Measurements from ENCODE around the gene NTN5. TPM values are rescaled to one million over a fixed set of nuclear protein-coding genes. Genes with fewer than 3 reads are reported as not detected.

The NTN5 gene
- total RNA-seq, 2 experiments from 2014 or later = 0.06 to 0.19 TPM

- ChIA-PET POLR2A (no interaction called here), CTCF (interaction anchor here (2.3 kb wide), 1 partner anchor 9 kb away, joined by 6 read pairs; no protein-coding TSS in a partner anchor)
These were observed 18.3 kb downstream of the NTN5 start for GRCh38 chr19:48654299-48655059.

GRCh38 chr19:48651683-48652048 is 21.2 kb downstream of the NTN5 start:
- CTCF ChIA-PET = no interaction called here
- POLR2A ChIA-PET = interaction anchor here (0.6 kb wide), 1 partner anchor 87 kb away, joined by 3 read pairs; no protein-coding TSS in a partner anchor

GRCh38 chr19:48650974-48651682 is 21.7 kb downstream of the NTN5 start:
- POLR2A ChIA-PET = interaction anchor here (0.6 kb wide), 1 partner anchor 88 kb away, joined by 3 read pairs; no protein-coding TSS in a partner anchor
- CTCF ChIA-PET = interaction anchor here (0.7 to 0.8 kb wide), 2 partner anchors 158 to 180 kb away, joined by 3 read pairs; no protein-coding TSS in a partner anchor

GRCh38 chr19:48648134-48648533 is 24.7 kb downstream of the NTN5 start:
- ChIA-PET CTCF (no interaction called here), POLR2A (interaction anchor here (0.6 kb wide), 1 partner anchor 1589 kb away, joined by 3 read pairs; no protein-coding TSS in a partner anchor)

GRCh38 chr19:48646722-48647216 is 26.0 kb downstream of the NTN5 start:
- POLR2A ChIA-PET = interaction anchor here (0.5 to 1.7 kb wide), 2 partner anchors 78 to 143 kb away, joined by 4 to 10 read pairs; no protein-coding TSS in a partner anchor
- CTCF ChIA-PET = interaction anchor here (1.2 to 1.8 kb wide), 4 partner anchors 10 to 196 kb away, joined by 3 to 12 read pairs (median 4); partner anchors contain the start of gene DBP

- CTCF ChIA-PET = interaction anchor here (0.9 to 1.8 kb wide), 9 partner anchors 10 to 469 kb away, joined by 3 to 12 read pairs (median 5); partner anchors contain the start of genes DBP, LIN7B and RUVBL2
- POLR2A ChIA-PET = interaction anchor here (0.5 to 1.7 kb wide), 4 partner anchors 12 to 143 kb away, joined by 4 to 10 read pairs (median 4); no protein-coding TSS in a partner anchor
These were observed 26.7 kb downstream of the NTN5 start, which contains the start of gene CA11 for GRCh38 chr19:48646001-48646721. Gene CA11 (minus strand): TSS chr19:48646187. CDS start chr19:48645632, 555 bp downstream.

GRCh38 chr19:48645620-48646000 is 27.2 kb downstream of the NTN5 start:
- POLR2A ChIA-PET = interaction anchor here (0.8 to 1.7 kb wide), 4 partner anchors 11 to 79 kb away, joined by 3 to 4 read pairs (median 4); no protein-coding TSS in a partner anchor

GRCh38 chr19:48644839-48645619 is 27.8 kb downstream of the NTN5 start:
- POLR2A ChIA-PET = interaction anchor here (0.8 to 1.7 kb wide), 4 partner anchors 10 to 80 kb away, joined by 3 to 4 read pairs (median 4); no protein-coding TSS in a partner anchor
- CTCF ChIA-PET = interaction anchor here (0.6 to 1.8 kb wide), 10 partner anchors 9 to 349 kb away, joined by 3 to 12 read pairs (median 5); partner anchors contain the start of genes DBP and RUVBL2

More at GRCh38 chr19:48645620-48646000, 27.2 kb downstream of the NTN5 start:
- CTCF ChIA-PET = interaction anchor here (0.6 to 1.8 kb wide), 12 partner anchors 9 to 469 kb away, joined by 3 to 12 read pairs (median 4); partner anchors contain the start of genes DBP, LIN7B and RUVBL2

GRCh38 chr19:48644355-48644754 is 28.5 kb downstream of the NTN5 start:
- CTCF ChIA-PET = interaction anchor here (1.5 kb wide), 1 partner anchor 10 kb away, joined by 3 read pairs; no protein-coding TSS in a partner anchor
- POLR2A ChIA-PET = no interaction called here

- CTCF ChIA-PET = interaction anchor here (1.5 kb wide), 1 partner anchor 9 kb away, joined by 3 read pairs; no protein-coding TSS in a partner anchor
- POLR2A ChIA-PET = no interaction called here
These were observed 30.0 kb downstream of the NTN5 start for GRCh38 chr19:48642862-48643261.

GRCh38 chr19:48641850-48642249 is 31.0 kb downstream of the NTN5 start:
- ChIA-PET CTCF (interaction anchor here (0.5 kb wide), 1 partner anchor 136 kb away, joined by 3 read pairs; no protein-coding TSS in a partner anchor), POLR2A (no interaction called here)

- ChIA-PET CTCF (interaction anchor here (0.7 kb wide), 1 partner anchor 196 kb away, joined by 3 read pairs; the partner anchor contains the start of gene HSD17B14), POLR2A (interaction anchor here (0.7 kb wide), 1 partner anchor 21 kb away, joined by 4 read pairs; no protein-coding TSS in a partner anchor)
These were observed 33.1 kb downstream of the NTN5 start for GRCh38 chr19:48639483-48640375.

GRCh38 chr19:48638831-48639381 is 33.9 kb downstream of the NTN5 start:
- ChIA-PET CTCF (no interaction called here), POLR2A (no interaction called here)

- ChIA-PET CTCF (interaction anchor here (0.9 kb wide), 1 partner anchor 15 kb away, joined by 5 read pairs; no protein-coding TSS in a partner anchor), POLR2A (interaction anchor here (1.8 kb wide), 1 partner anchor 19 kb away, joined by 4 read pairs; the partner anchor contains the start of genes RPL18 and SPHK2)
These were observed 34.6 kb downstream of the NTN5 start for GRCh38 chr19:48637948-48638830.

- POLR2A ChIA-PET = interaction anchor here (0.6 to 1.8 kb wide), 3 partner anchors 14 to 242 kb away, joined by 4 to 10 read pairs (median 4); partner anchors contain the start of genes RPL18 and SPHK2
These were observed 35.3 kb downstream of the NTN5 start for GRCh38 chr19:48637449-48637947.

More at GRCh38 chr19:48637449-48637947, 35.3 kb downstream of the NTN5 start:
- CTCF ChIA-PET = interaction anchor here (0.9 to 1.7 kb wide), 2 partner anchors 8 to 15 kb away, joined by 4 to 5 read pairs; partner anchors contain the start of gene CA11
